Upper lobe of left lung (tissue), 4 donors: ENCODE results near the gene IL33.

ENCODE experiments used
- CTCF ChIP-seq, 6 experiments: fragments of 450-650 bp in 4 of 6; fragments of 200-600 bp in 2 of 6; sonication (generic) in 2 of 6; IDR thresholded peaks; one replicate each; pipeline ENCODE4 v1.5.1; 2016 to 2019; ENCODE audit warnings: antibody characterized with exemption in 6 of 6
- POLR2A ChIP-seq, 4 donors: fragments of 450-650 bp; IDR thresholded peaks; one replicate each; pipeline ENCODE4 v1.5.1; 2016 to 2017; ENCODE audit warnings: antibody characterized with exemption in 4 of 4, mild to moderate bottlenecking in 2 of 4
- POLR2AphosphoS5 ChIP-seq, 2 donors: sonication (generic); formaldehyde crosslinking; IDR thresholded peaks; one replicate each; pipeline ENCODE4 v1.5.1; 2017; ENCODE audit warnings: antibody characterized with exemption in 2 of 2

- no peak for TF ChIP-seq POLR2AphosphoS5 (IDR thresholded peaks at IDR 0.05)
- TF ChIP-seq CTCF (IDR thresholded peaks at IDR 0.05): no peak
- TF ChIP-seq POLR2A (IDR thresholded peaks at IDR 0.05): no peak
Measured at GRCh38 chr9:6187272-6187671, 28.3 kb upstream of the IL33 start.
